Heart right ventricle (tissue), 16 donors: ENCODE data around the gene ALG12. TPM values are rescaled to one million over a fixed set of nuclear protein-coding genes. Genes with fewer than 3 reads are reported as not detected.

Experiments used
- ATAC-seq, 8 donors: fragments of 200-7000 bp; cut with Tn5 transposase; one replicate each; pipeline ENCODE4 v1.9.1; 2020; ENCODE audit warnings: mild to moderate bottlenecking in 8 of 8, moderate library complexity in 8 of 8, moderate number of reproducible peaks in 1 of 8
- DNase-seq, 2 donors: peaks; one replicate each; pipeline ENCODE4 v3.0.0-alpha.2; 2020
- H3K27ac ChIP-seq, 10 donors: fragments of 200-600 bp; sonication (generic) in 2 of 10; one replicate each; pipeline versions ENCODE4 v1.5.0 to v1.8.0; 2020 to 2022; ENCODE audit warnings: mild to moderate bottlenecking in 3 of 10
- H3K27me3 ChIP-seq, 7 donors: fragments of 200-600 bp; one replicate each; pipeline ENCODE4 v1.8.0; 2021 to 2022; ENCODE audit warnings: mild to moderate bottlenecking in 2 of 7
- H3K36me3 ChIP-seq, 9 donors: fragments of 200-600 bp; sonication (generic) in 1 of 9; one replicate each; pipeline versions ENCODE4 v1.5.0 to v1.8.0; 2020 to 2022; ENCODE audit warnings: mild to moderate bottlenecking in 2 of 9
- H3K4me1 ChIP-seq, 9 donors: fragments of 200-600 bp; sonication (generic) in 1 of 9; one replicate each; pipeline versions ENCODE4 v1.5.0 to v1.8.0; 2020 to 2022; ENCODE audit warnings: mild to moderate bottlenecking in 4 of 9
- H3K4me3 ChIP-seq, 10 donors: fragments of 200-600 bp; sonication (generic) in 2 of 10; one replicate each; pipeline versions ENCODE4 v1.5.0 to v1.8.0; 2020 to 2022; ENCODE audit warnings: mild to moderate bottlenecking in 7 of 10, moderate library complexity in 2 of 10
- H3K9me3 ChIP-seq, 11 donors: fragments of 200-600 bp in 10 of 11; sonication (generic) in 2 of 11; one replicate each; pipeline versions ENCODE4 v1.5.0 to v1.8.0; 2013 to 2022; ENCODE audit warnings: mild to moderate bottlenecking in 2 of 11, control low read depth in 1 of 11, moderate library complexity in 1 of 11
- CTCF ChIP-seq, 9 donors: fragments of 200-600 bp; sonication (generic) in 2 of 9; IDR thresholded peaks; one replicate each; pipeline versions ENCODE4 v1.5.0 to v1.8.0; 2021 to 2022; ENCODE audit warnings: antibody characterized with exemption in 9 of 9, mild to moderate bottlenecking in 5 of 9, moderate library complexity in 1 of 9
- WGBS, 2 donors: extraction: QIAGEN DNeasy Blood & Tissue Kit; methylation state at CpG; one replicate each; pipeline ENCODE4 v1.1.7; 2013; ENCODE audit warnings: inconsistent platforms in 1 of 2; 5-methylcytosine and 5-hydroxymethylcytosine counted together
- intact Hi-C, 10 donors: fragments of 100-400 bp; cut with DNase I; formaldehyde crosslinking; loops; one replicate each; pipeline versions ENCODE4 v1.11.1 to v1.14.2; 2022
- polyA plus RNA-seq, 2 donors: library from polyadenylated mRNA; stranded (reverse); fragments of 200-250 nt; gene quantifications; one replicate each; pipeline ENCODE4 v1.2.3, GENCODE V29; 2013
- total RNA-seq, 10 donors: library from RNA; stranded (reverse); fragmentation: NEBNext Ultra II Directional in 3 of 10; extraction: Animal tissue kit (Norgen Biotek cat#: 25700) in 3 of 10; gene quantifications; one replicate each; pipeline versions ENCODE4 v1.2.1 to v1.2.4, GENCODE V29; 2021 to 2023
- donor health status: Arrhythmogenic right ventricular cardiomyopathy.
- donor health status: ischemic (EF 13 %, LVEDD 7.1; RV severe dilation, severe dysfunction).
- donor health status: healthy with polysubstance abuse.
- donor health status: DM: no; HTN: yes; CAD: no.
- donor health status: DM: no; HTN: no; CAD: no.
- donor health status: ischemic (EF 25% LVEDD 6.9; RV normal size, moderate dysfunction).
- donor health status: ischemic (EF 25% LVEDD 5.7; RV mildly dilated, moderate dysfunction).
- donor health status: healthy.
- donor health status: DM: yes; HTN: yes; CAD: no.
- donor health status: Ischemic cardiomyopathy.
- donor health status: ischemic (EF 35%, LVEDD 5.7; RV mildly dilated, moderate dysfunction).
- donor health status: nonischemic (EF 11% LVEDD 7.7; RV severe dilation, severe dysfunction).
- donor health status: DM: yes; HTN: yes; CAD: no.
- donor health status: PGD.
- donor health status: ischemic (EF 29% LVEDD 5.4; RV normal size, mild dysfunction).
- donor health status: nonischemic (EF 23%, LVEDD 6.1; RV moderate dilation, normal function).

Gene ALG12
- total and polyA plus RNA-seq, 12 donors = 9.6 to 19.8 (median 14.1) TPM

- Histone ChIP-seq H3K4me1 (peaks cover 0 to 18% (median 0%) of the 10 kb centered on the region in 9 donors), H3K27ac (peak overlapping the region in 1 of 10 donors; percentile 32), H3K9me3 (peaks cover 0 to 64% (median 22%) of the 10 kb centered on the region in 11 donors), H3K36me3 (peaks cover 0 to 16% (median 0%) of the 10 kb centered on the region in 9 donors), H3K27me3 (no peaks in the 10 kb centered on the region), H3K4me3 (no peak overlapping the region)
- TF ChIP-seq CTCF (IDR thresholded peaks at IDR 0.05) = no peak
- intact Hi-C loops = no loop called here
- DNase-seq (no peak), ATAC-seq (peak in 1 of 8 donors; percentile 33)
- WGBS, 2 donors = 96 to 97% methylated on average over 18 of the region's 18 CpGs
Observed at GRCh38 chr22:49867303-49868265, 50.7 kb downstream of the ALG12 start.

GRCh38 chr22:49866646-49867045 lies 51.6 kb downstream of the ALG12 start:
- Histone ChIP-seq H3K36me3 (peaks cover 0 to 16% (median 0%) of the 10 kb centered on the region in 9 donors), H3K4me1 (peaks cover 0 to 28% (median 0%) of the 10 kb centered on the region in 9 donors), H3K4me3 (no peak overlapping the region), H3K27ac (no peak overlapping the region), H3K27me3 (no peaks in the 10 kb centered on the region), H3K9me3 (peaks cover 0 to 64% (median 22%) of the 10 kb centered on the region in 11 donors)
- no peak for TF ChIP-seq CTCF (IDR thresholded peaks at IDR 0.05)
- 91 to 96% methylated on average over 8 of the region's 8 CpGs for WGBS, 2 donors
- DNase-seq (no peak), ATAC-seq (no peak)
- intact Hi-C loops = no loop called here

GRCh38 chr22:49866134-49866533 lies 52.1 kb downstream of the ALG12 start:
- no peaks in the 10 kb centered on the region for H3K27me3 ChIP-seq
- ATAC-seq (no peak), DNase-seq (no peak)
- peaks cover 0 to 16% (median 0%) of the 10 kb centered on the region in 9 donors for H3K36me3 ChIP-seq
- H3K4me1 ChIP-seq = peaks cover 0 to 33% (median 0%) of the 10 kb centered on the region in 9 donors
- peaks cover 0 to 64% (median 22%) of the 10 kb centered on the region in 11 donors for H3K9me3 ChIP-seq
- H3K27ac ChIP-seq = no peak overlapping the region
- H3K4me3 ChIP-seq = no peak overlapping the region
- intact Hi-C loops = no loop called here
- 43 to 45% methylated on average over 2 of the region's 2 CpGs for WGBS, 2 donors
- no peak for TF ChIP-seq CTCF (IDR thresholded peaks at IDR 0.05)

- Histone ChIP-seq H3K4me1 (peaks cover 0 to 33% (median 0%) of the 10 kb centered on the region in 9 donors), H3K27ac (no peak overlapping the region), H3K27me3 (no peaks in the 10 kb centered on the region), H3K4me3 (no peak overlapping the region), H3K36me3 (peaks cover 0 to 16% (median 0%) of the 10 kb centered on the region in 9 donors), H3K9me3 (peaks cover 0 to 58% (median 22%) of the 10 kb centered on the region in 11 donors)
- TF ChIP-seq CTCF (IDR thresholded peaks at IDR 0.05) = no peak
- 92 to 93% methylated on average over 17 of the region's 17 CpGs for WGBS, 2 donors
- no peak for ATAC-seq
- intact Hi-C loops = no loop called here
- no peak for DNase-seq
Observed at GRCh38 chr22:49865156-49865555, 53.1 kb downstream of the ALG12 start.
